ENCODE data around the gene UBE2J2. TPM values are rescaled to one million over a fixed set of nuclear protein-coding genes. Genes with fewer than 3 reads are reported as not detected.

UBE2J2 gene
- total and polyA plus RNA-seq, 4 donors, result 36.0 to 57.4 (median 47.1) TPM

- Histone ChIP-seq H3K36me3 (ENCODE audit: control insufficient read depth in 4 of 4, insufficient read depth in 4 of 4, low read length in 4 of 4) (peaks cover 0 to 53% (median 18%) of the 10 kb centered on the region in 4 donors), H3K4me3 (no peak overlapping the region), H3K9ac (ENCODE audit: insufficient read depth in 1 of 2, low read length in 2 of 2) (no peak overlapping the region), H3K9me3 (ENCODE audit: control insufficient read depth in 4 of 4, insufficient read depth in 3 of 4, low read length in 3 of 4) (no peaks in the 10 kb centered on the region), H3K4me1 (ENCODE audit: control insufficient read depth in 5 of 5, insufficient read depth in 5 of 5, low read length in 5 of 5) (peaks cover 9 to 28% (median 13%) of the 10 kb centered on the region in 5 donors), H3K27me3 (ENCODE audit: control insufficient read depth in 3 of 3, insufficient read depth in 3 of 3, low read length in 2 of 3) (no peaks in the 10 kb centered on the region), H3K27ac (ENCODE audit: low read depth in 1 of 2, low read length in 1 of 2) (no peak overlapping the region)
- ATAC-seq (ENCODE audit: insufficient read depth, low FRiP score) (no peak), DNase-seq (no peak)
- 89 to 92% methylated on average over 21 of the region's 21 CpGs for whole genome bisulfite sequencing, 2 donors
- TF ChIP-seq CTCF (IDR thresholded peaks at IDR 0.05; ENCODE audit: control extremely low read depth, extremely low read depth), result no peak
Measured at GRCh38 chr1:1310476-1311053, 36.9 kb upstream of the UBE2J2 start.

- 89 to 94% methylated on average over 3 of the region's 3 CpGs for WGBS, 2 donors
- peaks cover 9 to 34% (median 13%) of the 10 kb centered on the region in 5 donors for H3K4me1 ChIP-seq (ENCODE audit: control insufficient read depth in 5 of 5, insufficient read depth in 5 of 5, low read length in 5 of 5)
- H3K9me3 ChIP-seq (ENCODE audit: control insufficient read depth in 4 of 4, insufficient read depth in 3 of 4, low read length in 3 of 4), result no peaks in the 10 kb centered on the region
- no peak for ATAC-seq (ENCODE audit: insufficient read depth, low FRiP score)
- H3K4me3 ChIP-seq, result no peak overlapping the region
- peaks cover 0 to 49% (median 17%) of the 10 kb centered on the region in 4 donors for H3K36me3 ChIP-seq (ENCODE audit: control insufficient read depth in 4 of 4, insufficient read depth in 4 of 4, low read length in 4 of 4)
- no peak for TF ChIP-seq CTCF (IDR thresholded peaks at IDR 0.05; ENCODE audit: control extremely low read depth, extremely low read depth)
- no peak for DNase-seq
- no peak overlapping the region for H3K27ac ChIP-seq (ENCODE audit: low read depth in 1 of 2, low read length in 1 of 2)
- H3K27me3 ChIP-seq (ENCODE audit: control insufficient read depth in 3 of 3, insufficient read depth in 3 of 3, low read length in 2 of 3), result no peaks in the 10 kb centered on the region
- no peak overlapping the region for H3K9ac ChIP-seq (ENCODE audit: insufficient read depth in 1 of 2, low read length in 2 of 2)
Measured at GRCh38 chr1:1310109-1310385, 36.4 kb upstream of the UBE2J2 start.

- Histone ChIP-seq H3K27ac (ENCODE audit: low read depth in 1 of 2, low read length in 1 of 2) (peak overlapping the region in 1 of 2 donors; percentile 90), H3K36me3 (ENCODE audit: control insufficient read depth in 4 of 4, insufficient read depth in 4 of 4, low read length in 4 of 4) (peaks cover 0 to 44% (median 13%) of the 10 kb centered on the region in 4 donors), H3K4me1 (ENCODE audit: control insufficient read depth in 5 of 5, insufficient read depth in 5 of 5, low read length in 5 of 5) (peaks cover 9 to 39% (median 15%) of the 10 kb centered on the region in 5 donors), H3K4me3 (peak overlapping the region; percentile 79), H3K9ac (ENCODE audit: insufficient read depth in 1 of 2, low read length in 2 of 2) (no peak overlapping the region), H3K27me3 (ENCODE audit: control insufficient read depth in 3 of 3, insufficient read depth in 3 of 3, low read length in 2 of 3) (no peaks in the 10 kb centered on the region), H3K9me3 (ENCODE audit: control insufficient read depth in 4 of 4, insufficient read depth in 3 of 4, low read length in 3 of 4) (no peaks in the 10 kb centered on the region)
- ATAC-seq (ENCODE audit: insufficient read depth, low FRiP score) (no peak), DNase-seq (no peak)
- TF ChIP-seq CTCF (IDR thresholded peaks at IDR 0.05; ENCODE audit: control extremely low read depth, extremely low read depth), result no peak
- 38 to 47% methylated on average over 53 to 57 of the region's 57 CpGs for WGBS, 2 donors
Measured at GRCh38 chr1:1309251-1310108, 35.8 kb upstream of the UBE2J2 start.
